SK-N-SH (cell line): ENCODE measurements around the gene ZNF765. TPM values are rescaled to one million over a fixed set of nuclear protein-coding genes. Genes with fewer than 3 reads are reported as not detected.
"Not testable (repeated sequence)": the region's sequence is repeated elsewhere in the genome, so short reads cannot be mapped to it uniquely, and the experiment has no call there.

ENCODE experiments used
- CTCF ChIA-PET: fragments of 300-600, 350-600 bp; formaldehyde crosslinking; extraction: SDS; loops from one replicate; lab custom pipeline; 2021; lab: Yijun Ruan, JAX
- POLR2A ChIA-PET: fragments of 350-600 bp; sonication (Branson Sonifier 250); formaldehyde crosslinking; extraction: SDS; loops from one replicate; lab custom pipeline; 2020; ENCODE audit warnings: antibody characterized with exemption, inconsistent platforms; lab: Yijun Ruan, JAX
- DNase-seq: peaks from one replicate; pipeline ENCODE4 v3.0.0; 2012
- H2AFZ ChIP-seq: fragments of 200-600 bp; sonication (generic); 2 replicates; pipeline ENCODE4 v1.8.1; 2016; ENCODE audit warnings: antibody characterized with exemption, mild to moderate bottlenecking, low read depth
- H3F3A ChIP-seq: fragments of 200-600 bp; sonication (generic); replicated peaks from 2 replicates; pipeline ENCODE3; 2016; ENCODE audit warnings: antibody characterized with exemption, mild to moderate bottlenecking; ENCODE audit not compliant: insufficient read depth
- H3K27ac ChIP-seq, 2 experiments: fragments of 200-500 bp in 1 of 2; fragments of 200-600 bp in 1 of 2; sonication (Bioruptor generic) in 1 of 2; sonication (generic), shearing (Covaris generic) in 1 of 2; 2 replicates each; pipeline versions ENCODE4 v1.5.1 to v1.6.1; 2014 to 2016; ENCODE audit warnings: low read depth in 2 of 2, inconsistent platforms in 1 of 2, low read length in 1 of 2, mild to moderate bottlenecking in 1 of 2, mixed read lengths in 1 of 2
- H3K27me3 ChIP-seq: fragments of 200-600 bp; sonication (generic), shearing (Covaris generic); 2 replicates; pipeline ENCODE4 v1.6.1; 2016; ENCODE audit warnings: mixed run types; ENCODE audit not compliant: insufficient read depth
- H3K36me3 ChIP-seq, 2 experiments: fragments of 200-500 bp in 1 of 2; fragments of 200-600 bp in 1 of 2; sonication (Bioruptor generic) in 1 of 2; sonication (generic) in 1 of 2; replicated peaks in 1 of 2; 2 replicates each; pipeline versions ENCODE3 to v1.5.1; 2014 to 2016; ENCODE audit warnings: low read length in 1 of 2, mild to moderate bottlenecking in 1 of 2; ENCODE audit not compliant: insufficient read depth in 2 of 2, control insufficient read depth in 1 of 2
- H3K4me1 ChIP-seq, 2 experiments: fragments of 200-500 bp in 1 of 2; fragments of 200-600 bp in 1 of 2; sonication (Bioruptor generic) in 1 of 2; sonication (generic), shearing (Covaris generic) in 1 of 2; 2 replicates each; pipeline versions ENCODE4 v1.5.1 to v1.6.1; 2014 to 2016; ENCODE audit warnings: low read depth in 1 of 2, low read length in 1 of 2, mixed run types in 1 of 2; ENCODE audit not compliant: insufficient read depth in 2 of 2, control insufficient read depth in 1 of 2
- H3K4me2 ChIP-seq: fragments of 200-600 bp; sonication (generic), shearing (Covaris generic); 2 replicates; pipeline ENCODE4 v1.6.1; 2017; ENCODE audit warnings: mixed run types
- H3K4me3 ChIP-seq, 2 experiments: fragments of 200-500 bp in 1 of 2; fragments of 200-600 bp in 1 of 2; sonication (Bioruptor generic) in 1 of 2; sonication (generic), shearing (Covaris generic) in 1 of 2; 2 replicates each; pipeline versions ENCODE4 v1.5.1 to v1.8.1; 2014 to 2016; ENCODE audit warnings: low read depth in 2 of 2, inconsistent platforms in 1 of 2, low read length in 1 of 2, mild to moderate bottlenecking in 1 of 2, mixed read lengths in 1 of 2, moderate library complexity in 1 of 2
- H3K79me2 ChIP-seq: fragments of 200-600 bp; sonication (generic); 2 replicates; pipeline ENCODE4 v1.8.1; 2017; ENCODE audit warnings: mild to moderate bottlenecking; ENCODE audit not compliant: insufficient read depth
- H3K9ac ChIP-seq: fragments of 200-600 bp; sonication (generic); 2 replicates; pipeline ENCODE4 v1.6.1; 2017; ENCODE audit warnings: mixed run types
- H3K9me2 ChIP-seq: fragments of 200-600 bp; sonication (generic); 2 replicates; pipeline ENCODE4 v1.6.1; 2017; ENCODE audit warnings: mixed run types
- H3K9me3 ChIP-seq: fragments of 200-600 bp; sonication (generic); 2 replicates; pipeline ENCODE4 v1.6.1; 2017; ENCODE audit warnings: mixed run types, mild to moderate bottlenecking, moderate library complexity
- H4K20me1 ChIP-seq: fragments of 200-600 bp; sonication (generic); 2 replicates; pipeline ENCODE4 v1.6.1; 2017; ENCODE audit warnings: mild to moderate bottlenecking, mixed run types; ENCODE audit not compliant: insufficient read depth
- GATA2 ChIP-seq: sonication (generic); formaldehyde crosslinking; IDR thresholded peaks from 2 replicates; pipeline ENCODE4 v1.5.0; 2020; ENCODE audit warnings: mild to moderate bottlenecking, missing genetic modification reagents
- SMC3 ChIP-seq: IDR thresholded peaks from 2 replicates; pipeline ENCODE4 v1.6.1; 2012; ENCODE audit warnings: low read depth, low read length, improper control_type of control experiment
- WGBS: methylation state at CpG from one replicate; pipeline ENCODE4 v1.1.6; 2017; ENCODE audit warnings: low lambda C conversion rate; 5-methylcytosine and 5-hydroxymethylcytosine counted together
- polyA plus RNA-seq, 3 experiments: library from polyadenylated mRNA; depleted of rRNA; stranded (reverse); fragments of >200 nt; gene quantifications; 2 replicates each; pipeline ENCODE4 v1.2.3, GENCODE V29; 2012
- TF ChIP-seq, protein P1 (sequence below): fragments of 150-350 bp; IDR thresholded peaks from 2 replicates; pipeline ENCODE4 v1.6.1; 2017; ENCODE audit warnings: antibody characterized with exemption, low read length, low read depth, borderline replicate concordance

Gene ZNF765
- polyA plus RNA-seq, 1 of the 3 experiments (the other 2 are of a cell fraction): 2.3 TPM

DNA sequence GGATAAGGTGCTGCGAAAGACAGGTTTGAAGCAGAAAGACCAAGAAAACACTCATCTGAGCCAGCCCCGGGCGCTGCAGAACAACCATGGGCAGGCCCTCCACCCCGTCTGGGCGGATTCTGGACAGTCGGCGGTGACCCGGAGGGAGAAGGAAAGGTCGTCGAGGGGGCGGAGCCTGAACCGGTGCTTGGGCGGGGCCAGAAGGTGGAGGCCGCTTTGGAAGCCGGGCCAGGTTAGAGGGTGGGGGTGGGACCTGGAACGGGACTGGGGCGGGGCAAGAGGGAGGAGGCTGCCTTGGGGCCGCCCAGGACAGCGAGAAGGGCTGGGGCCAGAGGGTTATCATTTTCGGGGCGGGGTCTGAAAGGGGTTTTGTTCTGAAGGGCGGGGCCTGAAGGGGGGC is 5.0 kb upstream of the ZNF765 start:
- no peak overlapping the region for H2AFZ ChIP-seq
- H3K36me3 ChIP-seq: peaks cover 0 to 4% of the 10 kb centered on the region in 2 experiments
- no peaks in the 10 kb centered on the region for H3K27me3 ChIP-seq
- POLR2A ChIA-PET: no interaction called here
- H3K4me1 ChIP-seq: peaks cover 0 to 5% of the 10 kb centered on the region in 2 experiments; a peak in 1 of 4 replicates
- CTCF ChIA-PET: interaction anchor here (1.8 kb wide), 1 partner anchor 195 kb away, joined by 5 read pairs; no protein-coding TSS in a partner anchor
- no peaks in the 10 kb centered on the region for H3K9me2 ChIP-seq
- peaks cover 10% of the 10 kb centered on the region for H3F3A ChIP-seq
- no peak for TF ChIP-seq GATA2 (CRISPR knock-in tag)
- no peak overlapping the region for H3K27ac ChIP-seq
- 78% methylated on average over 22 of the region's 22 CpGs for WGBS
- no peaks in the 10 kb centered on the region for H3K79me2 ChIP-seq
- H3K9me3 ChIP-seq: peaks cover 3% of the 10 kb centered on the region; the same call in 1 of the 2 replicates
- H3K4me2 ChIP-seq: no peak overlapping the region
- H3K9ac ChIP-seq: no peak overlapping the region
- no peaks in the 10 kb centered on the region for H4K20me1 ChIP-seq
- DNase-seq: peak; percentile 11
- no peak overlapping the region for H3K4me3 ChIP-seq

DNA sequence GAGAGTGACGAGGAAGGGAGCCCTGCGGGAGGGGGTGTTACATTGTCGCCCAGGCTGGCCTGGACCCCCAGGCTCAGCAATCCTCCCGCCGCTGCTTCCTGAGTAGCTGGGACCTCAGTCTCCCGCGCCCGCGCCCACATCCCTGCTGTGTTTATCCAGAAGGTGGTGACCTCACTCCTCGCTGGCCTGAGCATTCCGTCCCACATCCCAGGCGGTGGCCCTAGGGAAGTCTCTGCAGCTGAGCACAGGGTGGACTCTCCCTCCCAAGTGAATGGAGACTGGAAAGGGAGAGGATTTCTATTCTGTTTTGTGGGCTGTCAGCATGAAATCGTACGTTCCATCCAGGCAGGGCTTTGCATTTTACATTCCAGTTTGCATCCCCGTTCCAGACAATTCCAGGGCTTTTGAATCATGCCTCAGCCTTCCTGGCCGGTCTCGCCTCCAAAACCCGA is 401 bp upstream of the ZNF765 start:
- Histone ChIP-seq H3F3A (peaks cover 10% of the 10 kb centered on the region), H3K79me2 (peaks cover 20% of the 10 kb centered on the region), H3K4me2 (peak overlapping the region; percentile 95), H3K9me2 (no peaks in the 10 kb centered on the region), H3K9ac (peak overlapping the region; percentile 60), H3K4me1 (peaks cover 0 to 11% of the 10 kb centered on the region in 2 experiments; a peak in 1 of 4 replicates), H3K27me3 (no peaks in the 10 kb centered on the region), H3K36me3 (peaks cover 0 to 12% of the 10 kb centered on the region in 2 experiments), H3K9me3 (no peaks in the 10 kb centered on the region), H2AFZ (peak overlapping the region; percentile 99), H3K27ac (peak overlapping the region; percentile 64 to 83), H3K4me3 (peak overlapping the region; percentile 65 to 80), H4K20me1 (no peaks in the 10 kb centered on the region)
- peak; percentile 70 for DNase-seq
- no peak for TF ChIP-seq SMC3
- TF ChIP-seq, protein P1, sequence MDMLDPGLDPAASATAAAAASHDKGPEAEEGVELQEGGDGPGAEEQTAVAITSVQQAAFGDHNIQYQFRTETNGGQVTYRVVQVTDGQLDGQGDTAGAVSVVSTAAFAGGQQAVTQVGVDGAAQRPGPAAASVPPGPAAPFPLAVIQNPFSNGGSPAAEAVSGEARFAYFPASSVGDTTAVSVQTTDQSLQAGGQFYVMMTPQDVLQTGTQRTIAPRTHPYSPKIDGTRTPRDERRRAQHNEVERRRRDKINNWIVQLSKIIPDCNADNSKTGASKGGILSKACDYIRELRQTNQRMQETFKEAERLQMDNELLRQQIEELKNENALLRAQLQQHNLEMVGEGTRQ: no peak
- ChIA-PET POLR2A (no interaction called here), CTCF (interaction anchor here (0.7 to 1.4 kb wide), 5 partner anchors 30 to 352 kb away, joined by 3 to 5 read pairs (median 3); no protein-coding TSS in a partner anchor)
- 31% methylated on average over 16 of the region's 18 CpGs for WGBS

- Histone ChIP-seq H3K4me2 (peak overlapping the region; percentile 95), H3K79me2 (peaks cover 20% of the 10 kb centered on the region), H3K4me1 (peaks cover 0 to 11% of the 10 kb centered on the region in 2 experiments; a peak in 1 of 4 replicates), H3K4me3 (peak overlapping the region; percentile 65 to 80), H3K36me3 (peaks cover 2 to 25% of the 10 kb centered on the region in 2 experiments), H3K27ac (0 out of 4 replicates have a peak overlapping the region, but pooled peaks of 1 of the 2 experiments have one; percentile 64), H2AFZ (peak overlapping the region; percentile 91), H3K9ac (peak overlapping the region; percentile 77), H3F3A (peaks cover 10% of the 10 kb centered on the region)
- H3K9me2 ChIP-seq, POLR2A ChIA-PET, H3K9me3 ChIP-seq, H4K20me1 ChIP-seq, H3K27me3 ChIP-seq: not testable (repeated sequence)
- 47% methylated on average over 9 of the region's 9 CpGs for WGBS
- CTCF ChIA-PET: interaction anchor here (1.6 to 1.8 kb wide), 2 partner anchors 29 to 202 kb away, joined by 3 to 4 read pairs; no protein-coding TSS in a partner anchor
- peak; percentile 13 for DNase-seq
Measured at GRCh38 chr19:53395840-53396524, 1.0 kb downstream of the ZNF765 start.
